Ecto neural progenitor cell (in vitro differentiated cells): Measurements from ENCODE around the gene RTN1.

Experiments
- DNase-seq: peaks from one replicate; pipeline ENCODE4 v3.0.0-alpha.2; 2018; ENCODE audit warnings: low spot score

The RTN1 gene

DNA sequence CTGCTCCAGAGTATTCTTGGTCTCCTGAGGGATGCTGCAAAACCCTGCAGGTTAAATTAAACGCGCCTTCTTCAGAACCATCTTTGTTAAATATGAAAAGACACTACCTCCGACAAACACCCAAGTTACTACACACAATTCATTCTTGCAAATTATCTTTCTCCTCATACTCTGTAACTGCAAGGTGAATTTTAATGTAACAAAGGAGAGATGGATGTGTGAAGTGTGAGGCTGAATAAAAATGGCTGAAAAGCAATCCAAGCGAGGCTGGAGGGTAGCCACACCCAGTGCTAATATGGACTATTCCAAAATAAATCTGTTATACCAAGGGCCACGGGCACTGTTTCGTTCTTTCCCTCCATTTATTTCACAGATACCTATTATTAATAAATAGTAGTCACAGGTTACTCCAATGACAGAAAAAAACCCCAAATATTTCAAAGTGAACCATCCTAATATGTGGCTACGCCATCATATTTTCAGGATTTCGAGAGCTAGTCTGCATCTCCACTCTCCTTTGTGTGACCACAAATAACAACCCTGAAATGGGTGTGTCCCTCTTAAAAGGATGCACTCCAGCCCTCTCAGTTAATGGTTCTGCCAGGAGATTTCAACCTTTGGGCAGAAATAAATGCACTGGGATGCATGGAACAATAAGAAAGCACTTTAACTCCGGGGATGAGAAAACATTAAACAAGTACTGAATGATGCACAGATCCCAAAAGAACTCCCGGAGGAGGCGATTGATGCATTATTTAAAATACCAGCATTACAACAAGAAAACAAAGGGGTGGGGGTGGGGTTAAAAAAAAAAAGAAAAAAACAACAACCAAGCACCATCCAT is 240.9 kb downstream of the RTN1 start:
- DNase-seq = no peak

- DNase-seq = no peak
Measured at GRCh38 chr14:59627011-59627520, 243.5 kb downstream of the RTN1 start.

DNA sequence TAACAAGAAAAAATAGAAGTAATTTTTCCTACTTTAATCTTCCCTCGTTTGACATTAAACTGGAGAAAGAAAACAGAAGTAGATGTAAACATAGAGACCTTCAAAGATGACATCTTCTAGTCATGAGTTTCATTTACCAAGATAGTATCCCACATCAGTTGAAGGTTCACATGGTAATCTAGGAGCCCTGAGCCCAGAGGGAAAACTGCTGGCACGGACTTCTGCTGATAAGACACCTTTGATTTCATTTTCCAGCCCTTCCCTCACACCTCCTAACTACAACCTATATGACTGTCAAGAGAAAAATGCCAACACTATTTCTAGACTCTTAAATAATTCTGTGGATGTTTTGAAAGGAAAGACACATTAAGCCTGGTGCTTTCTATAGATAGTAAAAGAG is 247.9 kb downstream of the RTN1 start:
- DNase-seq = no peak

DNA sequence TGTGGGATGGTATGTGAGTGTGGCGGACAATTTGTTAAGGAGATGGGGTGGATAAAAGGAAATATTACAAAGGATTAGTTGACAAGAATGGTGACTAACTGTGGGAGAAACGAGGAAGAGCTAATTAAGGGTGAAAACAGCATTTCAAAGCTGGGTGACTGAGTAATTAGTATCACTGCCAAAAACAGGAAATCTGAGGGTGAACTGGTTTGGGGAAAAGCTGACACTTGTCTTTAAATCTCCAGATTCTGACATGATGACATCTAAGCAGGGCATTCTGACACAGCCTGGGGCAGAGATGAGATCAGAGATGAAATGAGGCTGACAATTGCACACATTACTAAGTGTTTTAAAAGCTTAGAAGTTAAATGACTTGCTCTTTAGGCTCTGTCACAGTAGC is 251.5 kb downstream of the RTN1 start:
- no peak for DNase-seq

GRCh38 chr14:59601056-59601455 is 269.5 kb downstream of the RTN1 start:
- DNase-seq = no peak

DNA sequence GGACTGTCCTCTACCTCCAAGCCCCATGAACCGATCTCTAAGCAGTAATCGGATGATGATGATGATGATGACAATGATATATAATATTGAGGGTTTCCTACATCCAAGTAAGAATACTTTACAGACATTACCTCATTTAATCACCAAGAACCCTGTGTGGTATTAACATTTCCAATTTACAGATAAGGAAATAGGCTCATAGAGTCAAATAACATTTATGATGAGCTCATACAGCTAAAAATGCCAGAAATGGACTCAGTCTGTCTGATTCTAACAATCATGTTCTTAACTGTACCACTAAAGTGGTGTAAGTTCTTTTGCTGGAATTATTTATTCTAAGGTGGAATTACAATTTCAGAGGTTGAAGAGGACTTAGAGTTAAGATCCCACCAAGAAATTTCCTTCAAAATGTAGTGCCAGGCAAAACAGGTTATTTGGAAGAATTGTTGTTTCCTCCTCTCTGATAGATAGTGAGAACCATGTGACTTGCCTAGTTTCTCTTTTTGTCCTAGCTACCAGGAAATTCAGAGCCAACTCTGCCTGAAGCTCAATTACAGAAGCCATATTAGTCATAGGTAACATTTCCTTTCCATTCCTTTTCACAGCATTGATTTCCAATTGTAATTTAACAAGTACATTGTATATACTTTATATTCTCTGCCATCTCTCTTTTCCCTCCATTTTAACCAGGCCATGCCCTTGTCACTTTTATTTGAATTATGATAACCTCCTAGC is 270.2 kb downstream of the RTN1 start:
- no peak for DNase-seq

DNA sequence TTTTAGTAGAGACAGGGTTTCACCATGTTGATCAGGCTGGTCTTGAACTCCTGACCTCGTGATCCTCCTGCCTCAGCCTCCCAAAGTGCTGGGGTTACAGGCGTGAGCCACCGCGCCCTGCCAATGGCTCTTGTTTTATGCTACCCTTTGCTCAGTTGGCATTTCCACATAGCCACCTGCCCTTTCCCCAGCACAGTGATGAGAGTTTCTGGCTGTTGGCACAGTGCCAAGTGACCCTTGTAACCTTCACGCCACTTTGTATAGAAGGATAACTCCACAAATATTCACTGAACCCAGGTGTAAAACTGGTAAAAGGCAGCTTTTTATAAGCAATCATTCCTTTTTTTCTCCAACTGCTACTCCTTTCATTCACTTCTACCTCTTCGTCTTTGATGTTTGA is 275.5 kb downstream of the RTN1 start:
- DNase-seq = no peak

GRCh38 chr14:59591641-59592370 is 278.8 kb downstream of the RTN1 start:
- DNase-seq = no peak

DNA sequence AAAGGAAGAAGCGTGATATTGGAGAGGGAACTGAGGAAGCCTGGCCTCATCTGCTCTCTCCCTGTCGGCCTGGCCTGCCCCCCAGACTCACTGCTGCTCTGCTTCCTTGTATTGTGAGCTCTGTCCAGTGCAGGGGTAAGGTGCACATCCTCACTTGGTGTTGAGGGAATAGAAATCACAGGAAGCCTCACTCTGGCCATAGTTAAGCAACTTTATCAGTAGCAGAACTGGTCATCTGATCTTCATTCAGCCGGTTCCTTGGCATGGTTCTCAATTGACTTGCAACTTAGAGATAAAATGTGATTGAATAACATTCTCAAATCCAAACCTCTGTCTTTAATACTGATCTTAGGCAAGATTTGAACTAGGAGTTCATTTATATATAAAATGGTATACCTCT is 282.5 kb downstream of the RTN1 start:
- DNase-seq = no peak

DNA sequence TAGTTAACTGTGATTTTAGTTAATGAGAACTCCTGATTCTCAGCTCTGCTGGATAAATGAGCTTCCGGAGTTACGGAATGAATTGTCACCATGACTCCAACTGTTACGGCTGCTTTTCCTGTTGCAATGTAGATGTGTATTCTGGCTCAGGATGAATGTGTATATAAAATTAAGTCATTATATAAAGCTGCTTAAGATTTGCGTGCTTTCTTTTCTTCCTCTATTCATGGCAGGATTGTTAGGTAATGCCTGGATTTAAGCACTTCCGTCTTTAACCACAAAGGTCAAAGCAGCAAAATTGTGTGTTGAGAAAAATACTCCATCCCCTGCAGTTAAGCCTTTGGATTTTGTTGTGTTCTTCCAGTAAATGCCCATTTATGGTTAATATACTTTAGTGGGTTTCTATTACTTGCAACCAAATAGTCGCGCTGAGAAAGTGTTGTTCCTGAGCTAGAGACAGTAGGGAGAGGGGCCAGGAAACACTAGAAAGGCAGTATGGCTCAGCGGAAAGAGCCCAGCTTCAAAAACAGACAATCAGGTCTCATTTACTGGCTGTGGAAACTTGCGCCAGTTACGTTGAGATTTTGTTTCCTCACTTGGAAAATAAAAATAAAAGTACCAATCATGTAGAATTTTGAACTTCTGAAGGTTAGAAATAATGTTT is 284.6 kb downstream of the RTN1 start:
- DNase-seq = no peak

DNA sequence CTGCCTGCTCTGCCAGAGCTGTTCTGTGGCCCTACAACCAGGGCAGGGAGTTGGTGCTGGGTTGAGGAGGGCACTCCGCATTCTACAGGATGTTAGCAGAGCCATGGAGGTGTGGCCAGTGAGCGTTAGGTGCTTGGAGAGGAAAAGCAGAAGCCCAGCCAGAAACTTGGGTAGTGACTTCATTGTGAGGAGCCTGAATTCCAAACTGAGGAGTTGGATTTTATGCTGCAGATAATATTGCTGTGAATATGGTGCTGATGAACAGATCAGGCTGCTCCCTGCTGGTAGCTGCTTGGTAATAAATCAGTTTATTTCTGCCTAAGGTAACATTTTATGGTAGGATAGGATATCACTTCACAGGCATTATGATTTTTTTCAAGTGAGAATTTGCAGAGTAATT is 286.8 kb downstream of the RTN1 start:
- DNase-seq = no peak

GRCh38 chr14:59582845-59583509 is 287.6 kb downstream of the RTN1 start:
- DNase-seq = no peak

DNA sequence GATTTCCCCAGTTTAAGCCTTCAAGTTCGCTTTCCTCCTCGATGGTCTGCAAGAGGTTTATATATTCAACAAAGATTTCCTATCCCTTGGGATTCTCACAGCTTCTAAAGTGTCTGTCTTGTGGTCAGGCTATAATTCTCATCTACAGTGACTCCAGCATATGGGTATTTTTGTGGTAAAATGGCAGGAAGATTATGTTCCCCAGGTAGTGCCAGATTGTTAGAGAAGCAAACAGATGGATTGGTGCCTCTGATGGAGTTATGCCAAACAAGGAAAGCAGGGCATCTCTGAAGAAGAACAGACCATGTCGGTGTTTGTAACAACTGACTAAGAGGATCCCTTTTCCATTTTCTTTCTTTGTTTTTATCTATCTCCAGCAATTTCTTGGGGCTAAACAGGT is 288.4 kb downstream of the RTN1 start:
- no peak for DNase-seq

- no peak for DNase-seq
Measured at GRCh38 chr14:59580911-59581310, 289.7 kb downstream of the RTN1 start.

DNA sequence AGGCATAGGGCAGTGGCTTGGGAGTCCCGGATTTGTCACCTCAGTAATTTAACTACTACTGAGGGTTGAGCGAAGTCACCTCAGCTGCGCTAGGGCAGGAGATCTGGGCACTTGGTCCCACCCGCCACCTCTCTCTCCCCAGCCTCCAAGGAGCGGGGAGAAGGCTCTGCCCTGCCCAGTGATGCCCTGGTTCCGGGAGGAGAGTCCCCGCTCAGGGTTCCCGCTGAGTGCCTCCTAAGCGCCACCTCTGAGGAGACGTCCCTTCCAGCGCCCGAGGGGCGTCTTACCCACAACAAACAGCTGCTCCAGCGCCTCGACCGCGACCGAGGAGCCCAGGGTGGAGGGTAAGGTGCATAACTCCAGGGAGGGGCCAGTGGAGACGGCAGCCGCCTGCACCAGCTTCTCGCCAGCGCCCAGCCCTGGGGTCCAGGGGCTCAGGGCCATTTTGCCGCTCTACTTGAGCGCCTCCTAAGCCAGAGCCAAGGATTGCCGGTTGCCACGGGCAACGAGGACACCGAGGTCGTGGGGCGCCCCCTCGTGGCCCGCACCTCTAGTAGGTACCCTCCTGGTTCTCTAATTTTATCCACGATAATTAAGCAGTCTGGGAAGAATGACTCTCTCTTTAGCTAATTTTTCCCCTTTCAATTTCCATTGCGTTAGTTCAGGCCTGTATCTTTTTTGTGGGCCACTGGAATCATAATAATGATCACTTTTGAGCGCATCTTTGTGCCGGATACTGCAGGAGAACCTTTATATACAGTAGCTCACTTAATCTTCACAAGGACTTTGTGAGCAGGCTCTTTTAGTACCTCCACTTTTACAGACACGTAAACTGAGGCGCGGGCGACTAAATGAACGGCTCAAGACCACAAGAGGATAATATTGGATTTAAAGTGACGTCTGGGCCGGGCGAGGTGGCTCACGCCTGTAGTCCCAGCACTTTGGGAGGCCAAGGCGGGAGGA is 294.0 kb downstream of the RTN1 start, which contains the start of gene CCDC175:
CCDC175 (minus strand) TSS at position 481 of the 963 bp plus-strand sequence; CDS start at position 444, 37 bp downstream.
- peak; percentile 92 for DNase-seq

GRCh38 chr14:59570122-59570521 is 300.5 kb downstream of the RTN1 start:
- no peak for DNase-seq

GRCh38 chr14:59566725-59567124 is 303.9 kb downstream of the RTN1 start:
- no peak for DNase-seq

DNA sequence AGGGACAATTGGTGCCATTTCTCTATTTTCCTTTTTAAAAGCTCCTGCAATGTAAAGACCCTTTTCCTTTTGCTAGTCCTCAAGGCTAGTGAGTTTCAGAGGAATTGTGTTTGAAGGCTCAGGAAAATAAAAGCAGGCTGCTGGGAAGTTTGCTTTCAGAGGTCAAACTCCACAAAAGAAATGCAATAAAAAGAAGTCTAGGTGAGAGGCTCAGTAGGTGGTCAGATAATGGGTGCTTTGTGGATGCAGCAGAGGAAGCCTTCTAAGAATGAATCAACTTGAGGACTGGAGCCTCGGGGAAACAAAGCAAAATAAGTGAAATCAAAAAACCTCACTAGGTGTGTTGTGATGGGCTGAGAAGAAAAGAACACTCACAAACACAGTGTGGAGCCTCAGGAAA is 304.3 kb downstream of the RTN1 start:
- DNase-seq = no peak

GRCh38 chr14:59565087-59565486 is 305.5 kb downstream of the RTN1 start:
- no peak for DNase-seq

DNA sequence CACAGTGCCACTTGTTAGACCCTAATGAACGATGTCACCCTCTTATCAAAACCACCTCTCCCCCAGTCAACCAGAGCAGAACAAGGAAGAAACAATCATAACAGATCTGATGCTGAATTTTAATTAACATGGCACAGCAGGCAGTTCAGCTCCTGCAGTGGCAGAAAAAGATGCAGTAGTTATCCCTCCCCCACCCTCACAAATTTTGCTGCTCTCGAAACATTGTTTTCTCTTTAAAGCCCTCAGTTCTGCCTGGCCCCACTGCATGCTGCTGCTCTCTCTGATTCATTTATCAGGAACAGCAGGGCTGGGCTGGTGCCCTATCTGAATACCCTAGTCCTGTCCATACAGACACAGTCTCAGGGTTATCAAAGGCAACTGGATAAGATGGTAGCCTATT is 306.2 kb downstream of the RTN1 start:
- no peak for DNase-seq
